Right renal cortex interstitium (tissue), 3 donors: ENCODE results near the gene ITM2C. TPM values are rescaled to one million over a fixed set of nuclear protein-coding genes. Genes with fewer than 3 reads are reported as not detected.

Experiments used
- DNase-seq, 3 donors: peaks; one replicate each; pipeline ENCODE4 v3.0.0-alpha.2; 2013; ENCODE audit warnings: low read depth in 3 of 3, low spot score in 2 of 3
- polyA plus RNA-seq, 3 donors: library from polyadenylated mRNA; unstranded; fragments of 120-200 nt; gene quantifications; one replicate each; pipeline ENCODE4 v1.2.1, GENCODE V29; 2013; ENCODE audit not compliant: insufficient read length in 3 of 3

The ITM2C gene
- polyA plus RNA-seq, 3 donors: 814 to 1,007 (median 986) TPM

GRCh38 chr2:230889911-230890601, 25.3 kb downstream of the ITM2C start:
- DNase-seq: no peak

GRCh38 chr2:230890646-230891045, 25.9 kb downstream of the ITM2C start:
- DNase-seq: no peak

- no peak for DNase-seq
Observed at GRCh38 chr2:230891064-230891463, 26.3 kb downstream of the ITM2C start.

GRCh38 chr2:230891509-230891908, 26.8 kb downstream of the ITM2C start:
- no peak for DNase-seq

GRCh38 chr2:230893338-230893737, 28.6 kb downstream of the ITM2C start:
- DNase-seq: no peak

- DNase-seq: no peak
Observed at GRCh38 chr2:230893841-230894781, 29.4 kb downstream of the ITM2C start.

- no peak for DNase-seq
Observed at GRCh38 chr2:230895536-230896345, 31.0 kb downstream of the ITM2C start.

- DNase-seq: no peak
Observed at GRCh38 chr2:230896346-230897115, 31.8 kb downstream of the ITM2C start.

GRCh38 chr2:230898016-230898712, 33.4 kb downstream of the ITM2C start:
- no peak for DNase-seq

- no peak for DNase-seq
Observed at GRCh38 chr2:230898713-230899091, 34.0 kb downstream of the ITM2C start.

GRCh38 chr2:230899287-230899686, 34.5 kb downstream of the ITM2C start:
- no peak for DNase-seq

- no peak for DNase-seq
Observed at GRCh38 chr2:230899786-230900185, 35.0 kb downstream of the ITM2C start.

GRCh38 chr2:230900336-230900995, 35.7 kb downstream of the ITM2C start:
- no peak for DNase-seq

- no peak for DNase-seq
Observed at GRCh38 chr2:230901006-230901405, 36.3 kb downstream of the ITM2C start.

- DNase-seq: no peak
Observed at GRCh38 chr2:230902180-230902899, 37.6 kb downstream of the ITM2C start.

GRCh38 chr2:230903231-230904150, 38.7 kb downstream of the ITM2C start:
- DNase-seq: no peak

- no peak for DNase-seq
Observed at GRCh38 chr2:230904856-230905447, 40.2 kb downstream of the ITM2C start.
